Measurements from ENCODE around the gene EHMT1. TPM values are rescaled to one million over a fixed set of nuclear protein-coding genes. Genes with fewer than 3 reads are reported as not detected.
A peak's percentile ranks its signal among the peaks of the same experiment; 100 is the strongest.

The EHMT1 gene
- total and polyA plus RNA-seq, 2 of the 13 experiments (the other 11 are each of a cell fraction or from before 2014, with no cell fraction given), result 23.0 to 27.1 TPM

DNA sequence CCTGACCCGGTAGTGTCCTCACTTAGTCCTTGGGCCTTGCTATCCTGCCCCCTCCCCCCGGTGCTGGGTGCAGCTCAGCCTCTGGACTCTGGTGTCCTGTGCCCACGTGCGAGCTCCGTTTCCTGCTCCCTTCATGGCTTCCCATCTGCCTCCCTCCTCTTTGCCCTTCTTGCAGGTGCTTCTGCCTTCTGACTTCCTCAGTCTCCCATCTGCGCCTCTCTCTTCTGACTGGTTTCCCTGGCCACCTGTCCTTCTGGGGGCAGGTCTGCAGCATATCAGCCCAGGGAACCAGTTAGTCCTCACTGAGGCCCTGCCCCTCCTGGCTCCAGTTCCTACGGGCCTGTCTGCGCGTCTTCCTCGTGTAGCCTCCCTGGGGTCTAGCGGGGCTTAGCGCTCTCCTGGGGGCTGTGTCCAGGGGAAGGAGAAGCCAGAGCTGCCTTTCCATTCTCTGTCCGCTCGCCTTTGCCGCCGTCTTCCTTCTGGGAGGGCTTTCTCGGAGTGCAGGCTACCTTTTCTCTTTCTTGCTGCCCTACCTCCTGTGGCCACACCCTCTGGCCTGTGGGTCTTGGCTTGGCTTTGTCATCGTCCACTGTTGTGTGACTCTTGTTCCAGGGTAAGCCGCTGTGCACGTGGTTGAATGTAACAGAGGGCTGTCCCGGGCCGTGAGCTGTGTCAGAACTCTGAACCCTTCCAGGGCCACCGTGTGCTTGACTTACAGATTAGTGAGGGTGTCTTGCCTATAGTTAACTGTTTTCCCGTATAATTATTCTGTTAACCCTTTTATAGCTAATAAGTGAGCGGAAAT, 51.8 kb downstream of the EHMT1 start (continued):
- TF ChIP-seq GPN1 (CRISPR knock-in tag; IDR thresholded peaks at IDR 0.05; ENCODE audit: borderline replicate concordance) (no peak), SOX5 (CRISPR knock-in tag; IDR thresholded peaks at IDR 0.05; ENCODE audit: borderline replicate concordance) (peak; percentile 93; the same call in 1 of the 2 replicates)
- TF ChIP-seq, protein P1, sequence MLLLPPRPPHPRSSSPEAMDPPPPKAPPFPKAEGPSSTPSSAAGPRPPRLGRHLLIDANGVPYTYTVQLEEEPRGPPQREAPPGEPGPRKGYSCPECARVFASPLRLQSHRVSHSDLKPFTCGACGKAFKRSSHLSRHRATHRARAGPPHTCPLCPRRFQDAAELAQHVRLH (CRISPR knock-in tag; IDR thresholded peaks at IDR 0.05; ENCODE audit: borderline replicate concordance, low read depth), result peak; percentile 77; the same call in 1 of the 2 replicates

DNA sequence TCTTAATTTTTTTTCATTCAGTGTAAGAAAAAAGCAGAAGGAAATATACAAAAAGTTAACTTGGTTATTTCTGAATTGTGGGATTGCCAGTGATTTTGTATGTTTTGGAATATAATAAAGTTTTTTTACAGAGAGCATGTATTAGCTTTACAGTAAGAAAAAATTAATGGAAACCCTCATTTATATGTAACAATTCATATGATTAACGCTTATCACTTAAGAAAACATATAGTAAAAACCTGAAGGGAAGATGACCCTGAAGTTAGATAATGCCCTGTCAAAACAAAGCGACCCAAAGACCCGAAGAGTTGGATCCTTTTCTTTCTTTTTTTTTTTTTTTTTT, 52.4 kb downstream of the EHMT1 start:
- peaks cover 2 to 3% of the 10 kb centered on the region in 2 experiments; a peak in 2 of 5 replicates for H3K36me3 ChIP-seq (replicated peaks in 1 of 2; ENCODE audit: control insufficient read depth in 1 of 2, insufficient read depth in 2 of 2, low read length in 2 of 2)
- ChIA-PET POLR2A (interaction anchor here (1.2 to 1.6 kb wide), 2 partner anchors 18 to 50 kb away, joined by 3 to 8 read pairs; no protein-coding TSS in a partner anchor), CTCF (ENCODE audit: low intra/inter-chr PET ratio, low total read pairs) (no interaction called here)
- 47% methylated on average over 3 of the region's 3 CpGs for WGBS (ENCODE audit: low lambda C conversion rate)
- ATAC-seq, result no peak
- H2AFZ ChIP-seq (ENCODE audit: low read length), result no peak overlapping the region
- DNase-seq (ENCODE audit: low spot score), result no peak
- H3K9ac ChIP-seq (ENCODE audit: insufficient read depth, low read depth, low read length), result peak overlapping the region; percentile 61
- peak overlapping the region in 2 of 3 experiments; percentile 47 to 67; a peak in 3 of 6 replicates for H3K4me3 ChIP-seq (replicated peaks in 1 of 3; ENCODE audit: insufficient read depth in 1 of 3, low read depth in 2 of 3, low read length in 3 of 3)
- no peak for FAIRE-seq
- in situ Hi-C loops (cut with HindIII; ENCODE audit: extremely low pct_ligation_motif_present, low pct_unique_long_range_greater_than_20kb) (no loop called here), intact Hi-C loops (cut with micrococcal nuclease; ENCODE audit: unreplicated experiment) (loop anchor here (5.0 kb wide), 2 partner anchors 64 to 116 kb away; partner anchors contain the start of gene ARRDC1)
- peaks cover 56% of the 10 kb centered on the region for H3K4me1 ChIP-seq (ENCODE audit: insufficient read depth, low read length)
- H3K79me2 ChIP-seq (ENCODE audit: insufficient read depth, low read length), result peaks cover 70% of the 10 kb centered on the region
- H3K27me3 ChIP-seq (ENCODE audit: control insufficient read depth in 1 of 2, insufficient read depth in 2 of 2, low read length in 2 of 2), result no peaks in the 10 kb centered on the region
- H3K9me3 ChIP-seq (ENCODE audit: low read length), result no peaks in the 10 kb centered on the region
- peak overlapping the region; percentile 85 for H3K4me2 ChIP-seq (ENCODE audit: low read depth, low read length)
- BruUV-seq (replicated peaks), result no TSS peak
- peaks cover 9% of the 10 kb centered on the region; the same call in 1 of the 2 replicates for H4K20me1 ChIP-seq (ENCODE audit: insufficient read depth, low read length)
- peak overlapping the region; percentile 95 for H3K27ac ChIP-seq (ENCODE audit: extremely low read length, insufficient read depth, low read length)
- TF ChIP-seq JDP2 (CRISPR knock-in tag; IDR thresholded peaks at IDR 0.05; ENCODE audit: borderline replicate concordance) (no peak), GATA4 (IDR thresholded peaks at IDR 0.05; ENCODE audit: borderline replicate concordance, low read depth) (no peak), ATM (IDR thresholded peaks at IDR 0.05; ENCODE audit: borderline replicate concordance) (no peak), ZNF264 (CRISPR knock-in tag; IDR thresholded peaks at IDR 0.05) (peak; percentile 8; the same call in 1 of the 2 replicates), SCMH1 (CRISPR knock-in tag; IDR thresholded peaks at IDR 0.05; ENCODE audit: borderline replicate concordance) (no peak), ONECUT2 (CRISPR knock-in tag; IDR thresholded peaks at IDR 0.05) (no peak), PTBP1 (IDR thresholded peaks at IDR 0.05; ENCODE audit: low read depth, low read length, poor library complexity, severe bottlenecking) (no peak), ZNF337 (CRISPR knock-in tag; IDR thresholded peaks at IDR 0.05; ENCODE audit: borderline replicate concordance, low read depth) (0 out of 2 replicates have a peak, but pooled peaks have one; percentile 1), TARDBP (CRISPR knock-in tag; IDR thresholded peaks at IDR 0.05) (no peak)
- TF ChIP-seq, protein P2, sequence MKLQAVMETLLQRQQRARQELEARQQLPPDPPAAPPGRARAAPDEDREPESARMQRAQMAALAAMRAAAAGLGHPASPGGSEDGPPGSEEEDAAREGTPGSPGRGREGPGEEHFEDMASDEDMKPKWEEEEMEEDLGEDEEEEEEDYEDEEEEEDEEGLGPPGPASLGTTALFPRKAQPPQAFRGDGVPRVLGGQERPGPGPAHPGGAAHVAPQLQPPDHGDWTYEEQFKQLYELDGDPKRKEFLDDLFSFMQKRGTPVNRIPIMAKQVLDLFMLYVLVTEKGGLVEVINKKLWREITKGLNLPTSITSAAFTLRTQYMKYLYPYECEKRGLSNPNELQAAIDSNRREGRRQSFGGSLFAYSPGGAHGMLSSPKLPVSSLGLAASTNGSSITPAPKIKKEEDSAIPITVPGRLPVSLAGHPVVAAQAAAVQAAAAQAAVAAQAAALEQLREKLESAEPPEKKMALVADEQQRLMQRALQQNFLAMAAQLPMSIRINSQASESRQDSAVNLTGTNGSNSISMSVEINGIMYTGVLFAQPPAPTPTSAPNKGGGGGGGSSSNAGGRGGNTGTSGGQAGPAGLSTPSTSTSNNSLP (IDR thresholded peaks at IDR 0.05; ENCODE audit: low read depth, low read length), result no peak
- TF ChIP-seq, protein P3, sequence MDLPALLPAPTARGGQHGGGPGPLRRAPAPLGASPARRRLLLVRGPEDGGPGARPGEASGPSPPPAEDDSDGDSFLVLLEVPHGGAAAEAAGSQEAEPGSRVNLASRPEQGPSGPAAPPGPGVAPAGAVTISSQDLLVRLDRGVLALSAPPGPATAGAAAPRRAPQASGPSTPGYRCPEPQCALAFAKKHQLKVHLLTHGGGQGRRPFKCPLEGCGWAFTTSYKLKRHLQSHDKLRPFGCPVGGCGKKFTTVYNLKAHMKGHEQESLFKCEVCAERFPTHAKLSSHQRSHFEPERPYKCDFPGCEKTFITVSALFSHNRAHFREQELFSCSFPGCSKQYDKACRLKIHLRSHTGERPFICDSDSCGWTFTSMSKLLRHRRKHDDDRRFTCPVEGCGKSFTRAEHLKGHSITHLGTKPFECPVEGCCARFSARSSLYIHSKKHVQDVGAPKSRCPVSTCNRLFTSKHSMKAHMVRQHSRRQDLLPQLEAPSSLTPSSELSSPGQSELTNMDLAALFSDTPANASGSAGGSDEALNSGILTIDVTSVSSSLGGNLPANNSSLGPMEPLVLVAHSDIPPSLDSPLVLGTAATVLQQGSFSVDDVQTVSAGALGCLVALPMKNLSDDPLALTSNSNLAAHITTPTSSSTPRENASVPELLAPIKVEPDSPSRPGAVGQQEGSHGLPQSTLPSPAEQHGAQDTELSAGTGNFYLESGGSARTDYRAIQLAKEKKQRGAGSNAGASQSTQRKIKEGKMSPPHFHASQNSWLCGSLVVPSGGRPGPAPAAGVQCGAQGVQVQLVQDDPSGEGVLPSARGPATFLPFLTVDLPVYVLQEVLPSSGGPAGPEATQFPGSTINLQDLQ (CRISPR knock-in tag; IDR thresholded peaks at IDR 0.05), result no peak
- TF ChIP-seq, protein P4, sequence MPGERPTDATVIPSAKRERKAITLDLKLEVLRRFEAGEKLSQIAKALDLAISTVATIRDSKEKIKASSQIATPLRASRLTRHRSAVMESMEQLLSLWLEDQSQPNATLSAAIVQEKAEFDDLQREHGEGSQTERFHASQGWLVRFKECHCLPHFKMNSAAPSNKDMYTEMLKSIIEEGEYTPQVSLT (CRISPR knock-in tag; IDR thresholded peaks at IDR 0.05; ENCODE audit: borderline replicate concordance, low read depth), result no peak

Measured in HepG2 (cell line).